ENCODE results near the gene RHBDL3.

The RHBDL3 gene

GRCh38 chr17:32286518-32286900 lies 20.9 kb downstream of the RHBDL3 start:
- Histone ChIP-seq H3K9ac (no peak overlapping the region), H3K4me3 (no peak overlapping the region), H3K27me3 (no peaks in the 10 kb centered on the region), H3K4me1 (peaks cover 77% of the 10 kb centered on the region), H4K20me1 (no peaks in the 10 kb centered on the region), H3K27ac (peak overlapping the region; percentile 40; the same call in 1 of the 2 replicates), H3K9me3 (no peaks in the 10 kb centered on the region), H3K4me2 (peak overlapping the region; percentile 64), H3K36me3 (no peaks in the 10 kb centered on the region)
- no peak for TF ChIP-seq Cebpa-rat (IDR thresholded peaks at IDR 0.05)

GRCh38 chr17:32287804-32288511 lies 22.3 kb downstream of the RHBDL3 start:
- peak overlapping the region; percentile 63 for H3K27ac ChIP-seq

GRCh38 chr17:32288615-32289014 lies 23.0 kb downstream of the RHBDL3 start:
- no peak for TF ChIP-seq Cebpa-rat (IDR thresholded peaks at IDR 0.05)
- no peaks in the 10 kb centered on the region for H3K9me3 ChIP-seq
- no peaks in the 10 kb centered on the region for H3K36me3 ChIP-seq
- H3K4me3 ChIP-seq = no peak overlapping the region
- peak overlapping the region; percentile 63 for H3K27ac ChIP-seq
- no peaks in the 10 kb centered on the region for H4K20me1 ChIP-seq
- peak overlapping the region; percentile 64 for H3K4me2 ChIP-seq
- H3K9ac ChIP-seq = no peak overlapping the region
- peaks cover 92% of the 10 kb centered on the region for H3K4me1 ChIP-seq
- no peaks in the 10 kb centered on the region for H3K27me3 ChIP-seq

More at GRCh38 chr17:32287804-32288511, 22.3 kb downstream of the RHBDL3 start:
- Histone ChIP-seq H3K36me3 (no peaks in the 10 kb centered on the region), H3K4me2 (peak overlapping the region; percentile 64), H3K9me3 (no peaks in the 10 kb centered on the region), H3K9ac (no peak overlapping the region), H3K4me1 (peaks cover 90% of the 10 kb centered on the region), H3K4me3 (no peak overlapping the region), H3K27me3 (no peaks in the 10 kb centered on the region), H4K20me1 (no peaks in the 10 kb centered on the region)
- no peak for TF ChIP-seq Cebpa-rat (IDR thresholded peaks at IDR 0.05)

GRCh38 chr17:32289471-32290070 lies 23.9 kb downstream of the RHBDL3 start:
- Histone ChIP-seq H4K20me1 (no peaks in the 10 kb centered on the region), H3K27me3 (no peaks in the 10 kb centered on the region), H3K4me2 (peak overlapping the region; percentile 64), H3K4me1 (peaks cover 89% of the 10 kb centered on the region), H3K9me3 (no peaks in the 10 kb centered on the region), H3K36me3 (no peaks in the 10 kb centered on the region), H3K27ac (peak overlapping the region; percentile 63), H3K4me3 (no peak overlapping the region), H3K9ac (no peak overlapping the region)
- TF ChIP-seq Cebpa-rat (IDR thresholded peaks at IDR 0.05) = no peak

- Histone ChIP-seq H3K4me2 (peak overlapping the region; percentile 66), H3K27me3 (no peaks in the 10 kb centered on the region), H3K4me3 (no peak overlapping the region), H3K9ac (no peak overlapping the region), H3K36me3 (no peaks in the 10 kb centered on the region), H4K20me1 (no peaks in the 10 kb centered on the region), H3K4me1 (peaks cover 64% of the 10 kb centered on the region), H3K27ac (no peak overlapping the region), H3K9me3 (no peaks in the 10 kb centered on the region)
- TF ChIP-seq Cebpa-rat (IDR thresholded peaks at IDR 0.05) = no peak
Observed at GRCh38 chr17:32292094-32292493, 26.5 kb downstream of the RHBDL3 start.

- no peak overlapping the region for H3K27ac ChIP-seq
- no peak for TF ChIP-seq Cebpa-rat (IDR thresholded peaks at IDR 0.05)
Observed at GRCh38 chr17:32297424-32297823, 31.8 kb downstream of the RHBDL3 start.

GRCh38 chr17:32297860-32298259 lies 32.2 kb downstream of the RHBDL3 start:
- H3K27ac ChIP-seq = no peak overlapping the region
- H3K9ac ChIP-seq = no peak overlapping the region
- no peaks in the 10 kb centered on the region for H3K27me3 ChIP-seq
- H4K20me1 ChIP-seq = no peaks in the 10 kb centered on the region
- no peak overlapping the region for H3K4me3 ChIP-seq
- no peak overlapping the region for H3K4me2 ChIP-seq
- H3K4me1 ChIP-seq = peaks cover 24% of the 10 kb centered on the region
- no peaks in the 10 kb centered on the region for H3K36me3 ChIP-seq
- no peak for TF ChIP-seq Cebpa-rat (IDR thresholded peaks at IDR 0.05)
- no peaks in the 10 kb centered on the region for H3K9me3 ChIP-seq

More at GRCh38 chr17:32297424-32297823, 31.8 kb downstream of the RHBDL3 start:
- H3K9me3 ChIP-seq = no peaks in the 10 kb centered on the region
- peaks cover 27% of the 10 kb centered on the region for H3K4me1 ChIP-seq
- no peaks in the 10 kb centered on the region for H3K36me3 ChIP-seq
- H3K4me2 ChIP-seq = no peak overlapping the region
- H4K20me1 ChIP-seq = no peaks in the 10 kb centered on the region
- no peak overlapping the region for H3K4me3 ChIP-seq
- H3K27me3 ChIP-seq = no peaks in the 10 kb centered on the region
- no peak overlapping the region for H3K9ac ChIP-seq

GRCh38 chr17:32298298-32298697 lies 32.7 kb downstream of the RHBDL3 start:
- H3K9ac ChIP-seq = no peak overlapping the region

GRCh38 chr17:32298721-32299579 lies 33.3 kb downstream of the RHBDL3 start:
- Histone ChIP-seq H3K4me3 (no peak overlapping the region), H3K9me3 (no peaks in the 10 kb centered on the region), H3K9ac (no peak overlapping the region), H3K36me3 (no peaks in the 10 kb centered on the region), H4K20me1 (no peaks in the 10 kb centered on the region), H3K4me2 (peak overlapping the region; percentile 18), H3K27ac (no peak overlapping the region), H3K27me3 (no peaks in the 10 kb centered on the region), H3K4me1 (peaks cover 20% of the 10 kb centered on the region)
- TF ChIP-seq Cebpa-rat (IDR thresholded peaks at IDR 0.05) = no peak

More at GRCh38 chr17:32298298-32298697, 32.7 kb downstream of the RHBDL3 start:
- no peak overlapping the region for H3K27ac ChIP-seq
- no peak overlapping the region for H3K4me3 ChIP-seq
- H3K36me3 ChIP-seq = no peaks in the 10 kb centered on the region
- H3K9me3 ChIP-seq = no peaks in the 10 kb centered on the region
- H3K27me3 ChIP-seq = no peaks in the 10 kb centered on the region
- TF ChIP-seq Cebpa-rat (IDR thresholded peaks at IDR 0.05) = no peak
- H3K4me2 ChIP-seq = peak overlapping the region; percentile 18; the same call in 1 of the 2 replicates
- no peaks in the 10 kb centered on the region for H4K20me1 ChIP-seq
- peaks cover 22% of the 10 kb centered on the region for H3K4me1 ChIP-seq
